Skeletal muscle tissue (tissue), 4 donors: ENCODE results near the gene ADAT3. TPM values are rescaled to one million over a fixed set of nuclear protein-coding genes. Genes with fewer than 3 reads are reported as not detected.

Experiments
- H3K27ac ChIP-seq: one replicate; pipeline ENCODE4 v1.7.0; 2013; ENCODE audit warnings: mild to moderate bottlenecking, low read depth, low read length, inconsistent platforms
- H3K27me3 ChIP-seq, 3 donors: one replicate each; pipeline ENCODE4 v1.7.0; 2013; ENCODE audit warnings: low read length in 3 of 3; ENCODE audit not compliant: control insufficient read depth in 3 of 3, insufficient read depth in 3 of 3
- H3K36me3 ChIP-seq, 3 donors: one replicate each; pipeline ENCODE4 v1.7.0; 2013; ENCODE audit warnings: low read length in 3 of 3; ENCODE audit not compliant: control insufficient read depth in 3 of 3, insufficient read depth in 3 of 3
- H3K4me1 ChIP-seq, 3 donors: one replicate each; pipeline ENCODE4 v1.7.0; 2013; ENCODE audit warnings: low read length in 3 of 3, mild to moderate bottlenecking in 3 of 3; ENCODE audit not compliant: control insufficient read depth in 3 of 3, insufficient read depth in 3 of 3
- H3K4me3 ChIP-seq, 3 donors: one replicate each; pipeline ENCODE4 v1.7.0; 2013; ENCODE audit warnings: low read length in 3 of 3
- H3K9ac ChIP-seq, 3 donors: one replicate each; pipeline ENCODE4 v1.7.0; 2013; ENCODE audit warnings: low read length in 3 of 3, mild to moderate bottlenecking in 3 of 3, moderate library complexity in 2 of 3, low read depth in 1 of 3
- H3K9me3 ChIP-seq, 3 donors: one replicate each; pipeline ENCODE4 v1.7.0; 2013; ENCODE audit warnings: low read length in 3 of 3; ENCODE audit not compliant: control insufficient read depth in 3 of 3
- total RNA-seq: library from RNA; depleted of rRNA; stranded (reverse); fragments of >200 nt; gene quantifications from one replicate; pipeline ENCODE4 v1.2.3, GENCODE V29; 2014
- donor health status: Osteomylitis.

The ADAT3 gene
- total RNA-seq, 1 donor from 2014 or later, result 1.0 TPM

DNA sequence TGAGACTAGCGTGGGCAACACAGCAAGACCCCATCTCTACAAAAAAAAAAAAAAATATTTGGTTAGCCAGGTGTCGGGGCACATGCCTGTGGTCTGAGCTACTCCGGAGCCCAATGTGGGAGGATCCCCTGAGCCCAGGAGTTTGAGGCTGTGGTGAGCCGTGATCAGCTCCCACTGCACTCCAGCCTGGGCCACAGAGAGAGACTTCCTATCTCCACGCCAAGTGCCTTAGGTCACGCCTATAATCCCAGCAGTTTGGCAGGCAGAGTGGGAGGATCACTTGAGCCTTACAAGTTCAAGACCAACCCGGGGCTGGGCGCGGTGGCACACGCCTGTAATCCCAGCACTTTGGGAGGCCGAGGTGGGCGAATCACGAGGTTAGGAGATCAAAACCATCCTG, 8.7 kb upstream of the ADAT3 start:
- H3K36me3 ChIP-seq, result no peaks in the 10 kb centered on the region
- H3K9me3 ChIP-seq, result no peaks in the 10 kb centered on the region
- H3K27ac ChIP-seq, result no peak overlapping the region
- peaks cover 3 to 10% (median 4%) of the 10 kb centered on the region in 3 donors for H3K4me1 ChIP-seq
- H3K4me3 ChIP-seq, result no peak overlapping the region
- H3K27me3 ChIP-seq, result peaks cover 0 to 7% (median 6%) of the 10 kb centered on the region in 3 donors
- H3K9ac ChIP-seq, result no peak overlapping the region

DNA sequence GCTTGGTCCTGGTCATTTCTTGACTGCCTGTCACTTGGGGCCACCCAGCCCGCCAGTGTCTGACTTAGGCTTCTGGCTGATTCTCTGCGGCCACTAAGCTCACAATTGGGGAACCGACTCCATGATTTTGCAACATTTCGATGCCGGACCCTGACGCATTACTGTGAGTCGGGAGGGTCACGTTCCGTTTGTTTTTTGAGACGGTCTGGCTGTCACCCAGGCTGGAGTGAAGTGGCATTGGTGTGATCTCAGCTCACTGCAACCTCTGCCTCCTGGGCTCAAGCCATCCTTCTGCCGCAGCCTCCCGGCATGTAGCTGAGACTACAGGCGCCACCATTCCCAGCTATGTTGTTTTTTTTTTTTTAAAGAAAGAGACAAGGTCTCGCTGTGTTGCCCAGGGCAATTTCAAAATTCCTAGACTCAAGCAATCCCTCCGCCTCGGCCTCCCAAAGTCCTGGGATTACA, 3.2 kb upstream of the ADAT3 start:
- peaks cover 0 to 7% (median 6%) of the 10 kb centered on the region in 3 donors for H3K27me3 ChIP-seq
- H3K27ac ChIP-seq, result peak overlapping the region; percentile 66
- no peaks in the 10 kb centered on the region for H3K36me3 ChIP-seq
- no peak overlapping the region for H3K4me3 ChIP-seq
- no peak overlapping the region for H3K9ac ChIP-seq
- H3K4me1 ChIP-seq, result peaks cover 9 to 18% (median 11%) of the 10 kb centered on the region in 3 donors
- H3K9me3 ChIP-seq, result no peaks in the 10 kb centered on the region

- H3K9me3 ChIP-seq, result no peaks in the 10 kb centered on the region
- no peaks in the 10 kb centered on the region for H3K36me3 ChIP-seq
- H3K27me3 ChIP-seq, result peaks cover 0 to 1% (median 1%) of the 10 kb centered on the region in 3 donors
- H3K4me1 ChIP-seq, result peaks cover 9 to 20% (median 10%) of the 10 kb centered on the region in 3 donors
- H3K9ac ChIP-seq, result no peak overlapping the region
- peak overlapping the region; percentile 30 for H3K27ac ChIP-seq
- H3K4me3 ChIP-seq, result no peak overlapping the region
Measured at GRCh38 chr19:1902923-1903322, 2.3 kb upstream of the ADAT3 start.

DNA sequence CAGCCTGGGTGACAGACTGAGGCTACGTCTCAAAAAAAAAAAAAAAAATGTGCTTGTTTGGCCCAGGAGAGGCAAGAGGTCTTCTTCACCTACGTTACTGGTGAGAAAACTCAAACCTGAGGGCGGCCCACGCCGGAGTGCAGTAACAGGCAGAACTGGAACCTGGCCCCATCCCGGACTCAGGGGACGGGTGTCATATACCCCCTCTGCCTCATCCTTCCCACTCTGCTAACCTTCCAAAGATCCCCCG, 414 bp upstream of the ADAT3 start:
- no peaks in the 10 kb centered on the region for H3K9me3 ChIP-seq
- peak overlapping the region; percentile 48 to 93 (median 58) for H3K4me3 ChIP-seq
- H3K27me3 ChIP-seq, result no peaks in the 10 kb centered on the region
- peaks cover 12 to 33% (median 12%) of the 10 kb centered on the region in 3 donors for H3K4me1 ChIP-seq
- H3K27ac ChIP-seq, result peak overlapping the region; percentile 69
- peak overlapping the region in 2 of 3 donors; percentile 7 to 45 for H3K9ac ChIP-seq
- no peaks in the 10 kb centered on the region for H3K36me3 ChIP-seq

DNA sequence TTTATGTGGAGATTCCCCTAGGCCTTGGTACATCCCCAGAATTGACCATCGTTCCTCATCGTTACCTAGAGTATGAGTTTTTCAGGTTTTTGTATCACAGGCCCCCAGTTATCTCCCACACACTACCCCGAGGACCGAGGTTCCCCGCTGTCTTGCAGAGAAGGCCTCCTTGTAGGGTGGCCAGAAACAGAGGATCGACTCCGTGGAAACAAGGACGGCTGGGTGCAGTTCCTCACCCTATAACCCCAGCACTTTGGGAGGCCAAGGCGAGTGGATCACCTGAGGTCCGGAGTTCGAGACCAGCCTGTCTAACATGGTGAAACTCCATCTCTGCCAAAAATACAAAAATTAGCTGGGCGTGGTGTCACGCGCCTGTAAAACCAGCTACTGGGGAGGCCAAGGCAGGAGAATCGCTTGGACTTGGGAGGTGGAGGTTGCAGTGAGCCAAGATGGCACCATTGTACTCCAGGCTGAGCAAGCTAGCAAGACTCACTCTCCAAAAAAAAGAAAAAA, 720 bp downstream of the ADAT3 start:
- Histone ChIP-seq H3K27ac (peak overlapping the region; percentile 69), H3K27me3 (no peaks in the 10 kb centered on the region), H3K4me3 (peak overlapping the region; percentile 85 to 93 (median 88)), H3K9ac (peak overlapping the region; percentile 76 to 82 (median 77)), H3K9me3 (no peaks in the 10 kb centered on the region), H3K4me1 (peaks cover 12 to 37% (median 14%) of the 10 kb centered on the region in 3 donors), H3K36me3 (no peaks in the 10 kb centered on the region)

DNA sequence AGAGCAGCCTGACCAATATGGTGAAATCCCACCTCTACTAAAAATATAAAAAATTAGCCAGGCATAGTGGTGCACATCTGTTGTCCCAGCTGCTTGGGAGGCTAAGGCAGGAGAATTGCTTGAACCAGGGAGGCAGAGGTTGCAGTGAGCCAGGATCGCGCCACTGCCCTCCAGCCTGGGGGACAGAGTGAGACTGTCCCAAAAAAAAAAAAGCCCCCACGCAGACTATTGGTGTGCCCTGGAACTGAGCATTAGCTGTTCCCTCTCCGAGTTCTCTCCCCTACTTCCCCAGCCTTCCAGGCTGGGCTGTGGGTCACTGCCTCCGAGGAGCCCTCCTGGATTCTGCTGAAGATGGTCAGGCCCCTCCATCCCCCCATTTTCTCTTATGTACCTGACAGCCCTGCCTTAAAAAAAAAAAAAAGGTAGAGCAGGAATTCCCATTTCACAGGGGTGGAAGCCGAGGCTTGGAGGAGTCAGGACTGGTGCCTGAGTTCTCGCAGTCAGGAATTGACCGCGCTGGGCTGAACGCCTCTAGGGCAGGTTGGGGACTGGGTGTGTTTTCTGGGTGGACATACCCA, 1.9 kb downstream of the ADAT3 start:
- no peaks in the 10 kb centered on the region for H3K27me3 ChIP-seq
- H3K36me3 ChIP-seq, result no peaks in the 10 kb centered on the region
- peak overlapping the region; percentile 51 for H3K27ac ChIP-seq
- H3K9ac ChIP-seq, result no peak overlapping the region
- peaks cover 12 to 37% (median 14%) of the 10 kb centered on the region in 3 donors for H3K4me1 ChIP-seq
- no peak overlapping the region for H3K4me3 ChIP-seq
- no peaks in the 10 kb centered on the region for H3K9me3 ChIP-seq

DNA sequence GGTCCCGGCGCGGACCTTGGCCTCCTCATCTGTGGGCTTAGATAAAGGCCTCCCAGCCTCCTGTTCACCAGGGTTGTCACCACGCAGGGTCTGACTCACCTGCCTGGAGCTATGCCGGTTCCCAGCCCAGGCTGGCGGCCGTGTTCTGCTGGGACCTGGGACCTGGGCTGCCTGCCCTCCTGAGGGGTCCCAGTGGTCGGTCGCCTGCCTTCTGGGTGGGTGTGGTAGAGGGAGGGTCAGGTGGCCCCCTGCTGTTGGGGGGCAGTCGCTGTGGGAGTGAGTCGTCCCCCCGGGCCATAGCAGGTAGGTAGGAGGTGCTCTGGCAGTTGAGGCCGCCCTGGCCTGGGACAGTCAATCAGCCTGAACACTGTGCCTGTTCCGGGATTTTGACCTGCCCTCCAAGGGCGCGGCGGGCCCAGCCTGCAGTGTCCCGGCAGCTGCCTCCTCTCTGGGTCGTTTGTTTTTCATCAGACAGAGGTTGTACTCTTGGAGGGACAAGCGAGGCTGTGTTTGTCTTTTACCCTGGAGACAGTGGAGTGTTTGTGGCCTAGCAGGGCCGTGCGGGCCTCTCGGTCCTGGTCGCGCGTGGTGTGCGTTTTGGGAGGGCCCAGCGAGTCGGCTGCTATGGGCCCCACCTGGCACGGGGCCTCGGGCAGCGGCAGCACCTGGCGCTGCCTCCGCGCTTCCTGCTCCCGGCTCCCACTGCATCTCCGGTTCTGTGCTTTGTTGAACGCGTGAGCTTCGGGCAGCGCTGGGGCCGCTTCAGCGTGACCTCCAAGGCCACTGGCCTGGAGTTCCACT, 2.6 kb downstream of the ADAT3 start:
- peak overlapping the region in 1 of 3 donors; percentile 23 for H3K9ac ChIP-seq

GRCh38 chr19:1908364-1908678, 3.1 kb downstream of the ADAT3 start:
- peaks cover 0 to 7% (median 0%) of the 10 kb centered on the region in 3 donors for H3K36me3 ChIP-seq
- H3K9ac ChIP-seq, result no peak overlapping the region
- H3K27ac ChIP-seq, result peak overlapping the region; percentile 51
- no peak overlapping the region for H3K4me3 ChIP-seq
- H3K27me3 ChIP-seq, result no peaks in the 10 kb centered on the region
- no peaks in the 10 kb centered on the region for H3K9me3 ChIP-seq
- H3K4me1 ChIP-seq, result peaks cover 12 to 37% (median 14%) of the 10 kb centered on the region in 3 donors

More for the DNA sequence above, 2.6 kb downstream of the ADAT3 start:
- H3K9me3 ChIP-seq, result no peaks in the 10 kb centered on the region
- H3K36me3 ChIP-seq, result peaks cover 0 to 2% (median 0%) of the 10 kb centered on the region in 3 donors
- peaks cover 12 to 37% (median 14%) of the 10 kb centered on the region in 3 donors for H3K4me1 ChIP-seq
- no peak overlapping the region for H3K4me3 ChIP-seq
- H3K27ac ChIP-seq, result peak overlapping the region; percentile 51
- H3K27me3 ChIP-seq, result no peaks in the 10 kb centered on the region

- H3K9me3 ChIP-seq, result no peaks in the 10 kb centered on the region
- H3K27me3 ChIP-seq, result no peaks in the 10 kb centered on the region
- H3K4me1 ChIP-seq, result peaks cover 12 to 36% (median 13%) of the 10 kb centered on the region in 3 donors
- no peak overlapping the region for H3K27ac ChIP-seq
- H3K36me3 ChIP-seq, result peaks cover 0 to 10% (median 0%) of the 10 kb centered on the region in 3 donors
- H3K4me3 ChIP-seq, result no peak overlapping the region
- H3K9ac ChIP-seq, result peak overlapping the region in 1 of 3 donors; percentile 25
Measured at GRCh38 chr19:1909761-1910080, 4.5 kb downstream of the ADAT3 start.

DNA sequence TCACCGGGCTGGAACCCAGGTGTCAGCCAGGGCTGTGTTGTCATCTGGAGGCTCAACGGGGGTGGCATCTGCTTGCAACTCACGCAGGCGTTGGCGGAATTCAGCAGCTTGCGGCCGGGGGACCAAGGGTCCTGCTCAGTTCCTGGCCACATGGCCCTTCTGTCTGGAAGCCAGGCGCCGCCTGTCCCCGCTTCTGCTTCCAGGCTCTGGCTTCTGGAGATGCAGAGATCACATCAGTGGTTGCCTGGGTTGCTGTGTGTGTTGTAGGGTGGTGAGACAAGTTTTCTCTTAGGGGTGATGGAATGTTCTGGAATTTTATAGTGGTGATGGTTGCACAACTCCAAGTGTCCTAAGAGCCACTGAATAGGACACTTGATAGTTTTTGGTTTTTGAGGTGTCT, 5.0 kb downstream of the ADAT3 start:
- Histone ChIP-seq H3K9me3 (no peaks in the 10 kb centered on the region), H3K27me3 (no peaks in the 10 kb centered on the region), H3K4me1 (peaks cover 11 to 33% (median 12%) of the 10 kb centered on the region in 3 donors), H3K27ac (no peak overlapping the region), H3K36me3 (peaks cover 0 to 10% (median 2%) of the 10 kb centered on the region in 3 donors), H3K4me3 (no peak overlapping the region), H3K9ac (no peak overlapping the region)
